ENCODE data around the gene KIAA1328.

DNA sequence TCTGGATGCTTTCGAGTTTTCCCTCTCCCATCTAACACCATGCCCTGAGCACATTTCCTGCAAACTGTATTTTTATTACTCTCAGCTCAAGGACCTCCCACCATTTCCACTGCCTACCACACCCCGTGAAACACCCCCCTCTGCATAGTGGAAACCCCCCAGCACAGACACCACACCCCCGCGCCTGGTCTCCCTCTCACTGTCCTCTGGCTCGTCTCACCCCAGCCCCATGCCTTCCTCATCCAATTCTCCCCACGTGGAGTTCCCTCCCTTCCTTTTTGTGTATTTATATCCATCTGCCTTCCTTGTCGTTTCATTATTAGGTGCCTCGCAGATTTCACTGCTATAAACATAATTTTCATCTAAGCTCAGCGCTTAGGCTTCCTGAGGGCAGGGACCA is 429.2 kb downstream of the KIAA1328 start:
- TF ChIP-seq, protein P1, sequence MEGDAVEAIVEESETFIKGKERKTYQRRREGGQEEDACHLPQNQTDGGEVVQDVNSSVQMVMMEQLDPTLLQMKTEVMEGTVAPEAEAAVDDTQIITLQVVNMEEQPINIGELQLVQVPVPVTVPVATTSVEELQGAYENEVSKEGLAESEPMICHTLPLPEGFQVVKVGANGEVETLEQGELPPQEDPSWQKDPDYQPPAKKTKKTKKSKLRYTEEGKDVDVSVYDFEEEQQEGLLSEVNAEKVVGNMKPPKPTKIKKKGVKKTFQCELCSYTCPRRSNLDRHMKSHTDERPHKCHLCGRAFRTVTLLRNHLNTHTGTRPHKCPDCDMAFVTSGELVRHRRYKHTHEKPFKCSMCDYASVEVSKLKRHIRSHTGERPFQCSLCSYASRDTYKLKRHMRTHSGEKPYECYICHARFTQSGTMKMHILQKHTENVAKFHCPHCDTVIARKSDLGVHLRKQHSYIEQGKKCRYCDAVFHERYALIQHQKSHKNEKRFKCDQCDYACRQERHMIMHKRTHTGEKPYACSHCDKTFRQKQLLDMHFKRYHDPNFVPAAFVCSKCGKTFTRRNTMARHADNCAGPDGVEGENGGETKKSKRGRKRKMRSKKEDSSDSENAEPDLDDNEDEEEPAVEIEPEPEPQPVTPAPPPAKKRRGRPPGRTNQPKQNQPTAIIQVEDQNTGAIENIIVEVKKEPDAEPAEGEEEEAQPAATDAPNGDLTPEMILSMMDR (IDR thresholded peaks at IDR 0.05) = no peak
- TF ChIP-seq, protein P2, sequence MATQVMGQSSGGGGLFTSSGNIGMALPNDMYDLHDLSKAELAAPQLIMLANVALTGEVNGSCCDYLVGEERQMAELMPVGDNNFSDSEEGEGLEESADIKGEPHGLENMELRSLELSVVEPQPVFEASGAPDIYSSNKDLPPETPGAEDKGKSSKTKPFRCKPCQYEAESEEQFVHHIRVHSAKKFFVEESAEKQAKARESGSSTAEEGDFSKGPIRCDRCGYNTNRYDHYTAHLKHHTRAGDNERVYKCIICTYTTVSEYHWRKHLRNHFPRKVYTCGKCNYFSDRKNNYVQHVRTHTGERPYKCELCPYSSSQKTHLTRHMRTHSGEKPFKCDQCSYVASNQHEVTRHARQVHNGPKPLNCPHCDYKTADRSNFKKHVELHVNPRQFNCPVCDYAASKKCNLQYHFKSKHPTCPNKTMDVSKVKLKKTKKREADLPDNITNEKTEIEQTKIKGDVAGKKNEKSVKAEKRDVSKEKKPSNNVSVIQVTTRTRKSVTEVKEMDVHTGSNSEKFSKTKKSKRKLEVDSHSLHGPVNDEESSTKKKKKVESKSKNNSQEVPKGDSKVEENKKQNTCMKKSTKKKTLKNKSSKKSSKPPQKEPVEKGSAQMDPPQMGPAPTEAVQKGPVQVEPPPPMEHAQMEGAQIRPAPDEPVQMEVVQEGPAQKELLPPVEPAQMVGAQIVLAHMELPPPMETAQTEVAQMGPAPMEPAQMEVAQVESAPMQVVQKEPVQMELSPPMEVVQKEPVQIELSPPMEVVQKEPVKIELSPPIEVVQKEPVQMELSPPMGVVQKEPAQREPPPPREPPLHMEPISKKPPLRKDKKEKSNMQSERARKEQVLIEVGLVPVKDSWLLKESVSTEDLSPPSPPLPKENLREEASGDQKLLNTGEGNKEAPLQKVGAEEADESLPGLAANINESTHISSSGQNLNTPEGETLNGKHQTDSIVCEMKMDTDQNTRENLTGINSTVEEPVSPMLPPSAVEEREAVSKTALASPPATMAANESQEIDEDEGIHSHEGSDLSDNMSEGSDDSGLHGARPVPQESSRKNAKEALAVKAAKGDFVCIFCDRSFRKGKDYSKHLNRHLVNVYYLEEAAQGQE (IDR thresholded peaks at IDR 0.05; ENCODE audit: insufficient read depth in 1 of 2, low read depth in 2 of 2, low read length in 1 of 2) = no peak
